ENCODE measurements around the gene BCAS3.

GRCh38 chr17:61422869-61423268 is 745.2 kb downstream of the BCAS3 start:
- TF ChIP-seq POLR2A (IDR thresholded peaks at IDR 0.05; ENCODE audit: low read depth, low read length) (no peak), POLR2AphosphoS5 (IDR thresholded peaks at IDR 0.05; ENCODE audit: low read depth, low read length) (no peak)
